ENCODE measurements around the gene MBP. TPM values are rescaled to one million over a fixed set of nuclear protein-coding genes. Genes with fewer than 3 reads are reported as not detected.

Gene MBP
- total and polyA plus RNA-seq, 2 of the 4 experiments (the other 2 are of a cell fraction), result 0.72 to 0.90 TPM

- TF ChIP-seq ELK1 (IDR thresholded peaks at IDR 0.05; ENCODE audit: borderline replicate concordance, low read depth, low read length), result no peak
- no peak for TF ChIP-seq NFE2L2 (IDR thresholded peaks at IDR 0.05; ENCODE audit: low read depth, low read length)
- no peak for TF ChIP-seq RCOR1 (IDR thresholded peaks at IDR 0.05; ENCODE audit: insufficient replicate concordance, low read length)
- no peak for TF ChIP-seq MAFK (IDR thresholded peaks at IDR 0.05; ENCODE audit: low read depth, low read length)
- no peak for TF ChIP-seq RAD21 (IDR thresholded peaks at IDR 0.05; ENCODE audit: low read length)
- TF ChIP-seq CHD1 (IDR thresholded peaks at IDR 0.05; ENCODE audit: low read depth, low read length), result no peak
- no peak for TF ChIP-seq USF2 (IDR thresholded peaks at IDR 0.05; ENCODE audit: low read depth, low read length)
- no peak for TF ChIP-seq BHLHE40 (IDR thresholded peaks at IDR 0.05; ENCODE audit: low read depth, low read length)
- no peak for TF ChIP-seq RFX5 (IDR thresholded peaks at IDR 0.05; ENCODE audit: low read depth, low read length)
- no peaks in the 10 kb centered on the region for H3K9me3 ChIP-seq (ENCODE audit: control insufficient read depth, insufficient read depth, low read length)
- H3K23ac ChIP-seq (ENCODE audit: low read depth, low read length), result no peak overlapping the region
- no peak overlapping the region for H2BK120ac ChIP-seq (ENCODE audit: low read depth, low read length)
- H3K9ac ChIP-seq (ENCODE audit: low read depth, low read length), result no peak overlapping the region
- no TSS peak for BruUV-seq (replicated peaks)
- H3K4me3 ChIP-seq (ENCODE audit: insufficient read depth, low read depth, low read length), result no peak overlapping the region
- H3K14ac ChIP-seq (replicated peaks; ENCODE audit: low read depth, low read length), result no peak overlapping the region
- intact Hi-C loops (cut with micrococcal nuclease), result no loop called here
- DNase-seq (no peak), ATAC-seq (ENCODE audit: low read depth) (no peak)
- no peak overlapping the region for H3K27ac ChIP-seq (ENCODE audit: insufficient read depth, low read length)
- ChIA-PET POLR2A (ENCODE audit: unreplicated experiment) (no interaction called here), CTCF (no interaction called here)
- WGBS, 2 experiments (ENCODE audit: extremely low coverage in 2 of 2, insufficient read length in 1 of 2), result 92% methylated on average over 5 of the region's 5 CpGs; no CpG with 5 or more reads in 1 of the 2 experiments
- H4K91ac ChIP-seq (ENCODE audit: insufficient read depth, low read depth, low read length), result no peak overlapping the region
- no peak overlapping the region for H3K4me2 ChIP-seq (ENCODE audit: low read depth, low read length)
- no peak overlapping the region for H3K18ac ChIP-seq (ENCODE audit: low read depth, low read length)
- H3K9me1 ChIP-seq (ENCODE audit: insufficient read depth, low read length), result peaks cover 3% of the 10 kb centered on the region; the same call in 1 of the 2 replicates
- no peak overlapping the region for H3K56ac ChIP-seq (ENCODE audit: extremely low read depth, insufficient read depth, low read length)
- no peak overlapping the region for H4K5ac ChIP-seq (ENCODE audit: low read depth, low read length)
- peak overlapping the region; percentile 33; the same call in 1 of the 2 replicates for H2AK5ac ChIP-seq (ENCODE audit: low read depth, low read length)
- no peaks in the 10 kb centered on the region for H4K20me1 ChIP-seq (ENCODE audit: insufficient read depth, low read length)
- no peak overlapping the region for H2AFZ ChIP-seq (replicated peaks; ENCODE audit: low read length, poor library complexity)
- H2AK9ac ChIP-seq (replicated peaks; ENCODE audit: low read depth, low read length, poor library complexity), result no peak overlapping the region
- peaks cover 8% of the 10 kb centered on the region; the same call in 1 of the 2 replicates for H3K4me1 ChIP-seq (ENCODE audit: control insufficient read depth, insufficient read depth, low read length)
- H3K36me3 ChIP-seq (ENCODE audit: control insufficient read depth, insufficient read depth, low read length), result no peaks in the 10 kb centered on the region
- H2BK5ac ChIP-seq (ENCODE audit: low read depth, low read length, poor library complexity, severe bottlenecking), result no peak overlapping the region
- peak overlapping the region; percentile 7; the same call in 1 of the 2 replicates for H3K4ac ChIP-seq (ENCODE audit: low read depth, low read length)
- in situ Hi-C loops (cut with MboI; ENCODE audit: low sequenced_read_pairs), result no loop called here
- no peaks in the 10 kb centered on the region for H3K79me1 ChIP-seq (ENCODE audit: low read depth in 1 of 2, low read length in 2 of 2)
- no peaks in the 10 kb centered on the region for H3K27me3 ChIP-seq (ENCODE audit: control insufficient read depth, insufficient read depth, low read length)
- no peak overlapping the region for H2BK15ac ChIP-seq (ENCODE audit: low read depth, low read length)
- no peak overlapping the region for H4K8ac ChIP-seq (ENCODE audit: low read depth in 2 of 2, low read length in 2 of 2)
- dilution Hi-C loops (cut with HindIII; ENCODE audit: low sequenced_read_pairs, unreplicated experiment), result no loop called here
- no peak overlapping the region for H2BK20ac ChIP-seq (ENCODE audit: low read depth, low read length)
Observed at GRCh38 chr18:77091366-77091765, 41.2 kb downstream of the MBP start.

Data from IMR-90 (cell line).